ENCODE measurements around the gene CIDEB. TPM values are rescaled to one million over a fixed set of nuclear protein-coding genes. Genes with fewer than 3 reads are reported as not detected.

CIDEB gene
- total RNA-seq, 1 experiment from 2014 or later = not detected

DNA sequence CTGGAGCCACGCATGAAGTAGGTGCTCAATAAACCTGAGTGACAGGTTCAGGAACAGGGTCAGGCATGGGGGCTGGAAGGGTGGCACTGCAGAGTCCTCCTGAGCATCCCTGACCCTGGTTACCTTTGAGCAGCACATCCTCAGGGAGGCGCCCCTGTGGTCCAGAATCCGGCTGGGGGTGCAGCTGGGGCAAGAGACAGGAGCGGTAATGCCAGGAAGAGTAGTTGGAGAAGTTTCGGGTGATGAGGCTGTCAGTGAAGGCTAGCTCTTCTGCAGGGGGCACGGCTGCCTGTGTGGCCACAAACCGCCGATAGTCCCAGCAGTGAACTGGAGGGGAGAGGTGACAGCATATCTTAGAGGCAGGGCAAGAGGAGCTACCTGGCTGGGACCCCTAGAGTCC, 38.4 kb downstream of the CIDEB start:
- peaks cover 4% of the 10 kb centered on the region for H3K4me1 ChIP-seq (ENCODE audit: insufficient read depth, low read length, poor library complexity, severe bottlenecking)
- TF ChIP-seq, protein P1, sequence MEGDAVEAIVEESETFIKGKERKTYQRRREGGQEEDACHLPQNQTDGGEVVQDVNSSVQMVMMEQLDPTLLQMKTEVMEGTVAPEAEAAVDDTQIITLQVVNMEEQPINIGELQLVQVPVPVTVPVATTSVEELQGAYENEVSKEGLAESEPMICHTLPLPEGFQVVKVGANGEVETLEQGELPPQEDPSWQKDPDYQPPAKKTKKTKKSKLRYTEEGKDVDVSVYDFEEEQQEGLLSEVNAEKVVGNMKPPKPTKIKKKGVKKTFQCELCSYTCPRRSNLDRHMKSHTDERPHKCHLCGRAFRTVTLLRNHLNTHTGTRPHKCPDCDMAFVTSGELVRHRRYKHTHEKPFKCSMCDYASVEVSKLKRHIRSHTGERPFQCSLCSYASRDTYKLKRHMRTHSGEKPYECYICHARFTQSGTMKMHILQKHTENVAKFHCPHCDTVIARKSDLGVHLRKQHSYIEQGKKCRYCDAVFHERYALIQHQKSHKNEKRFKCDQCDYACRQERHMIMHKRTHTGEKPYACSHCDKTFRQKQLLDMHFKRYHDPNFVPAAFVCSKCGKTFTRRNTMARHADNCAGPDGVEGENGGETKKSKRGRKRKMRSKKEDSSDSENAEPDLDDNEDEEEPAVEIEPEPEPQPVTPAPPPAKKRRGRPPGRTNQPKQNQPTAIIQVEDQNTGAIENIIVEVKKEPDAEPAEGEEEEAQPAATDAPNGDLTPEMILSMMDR (conservative IDR thresholded peaks at IDR 0.05; ENCODE audit: low read depth, low read length) = no peak
- TF ChIP-seq EZH2 (IDR thresholded peaks at IDR 0.05; ENCODE audit: borderline replicate concordance, low read depth, low read length, poor library complexity, severe bottlenecking) = no peak
- H3K27me3 ChIP-seq (replicated peaks; ENCODE audit: insufficient read depth, low read depth, low read length, poor library complexity) = no peaks in the 10 kb centered on the region
- H3K36me3 ChIP-seq (ENCODE audit: insufficient read depth, low read length, poor library complexity, severe bottlenecking) = no peaks in the 10 kb centered on the region
- no peak overlapping the region for H3K27ac ChIP-seq (ENCODE audit: low read depth, low read length, poor library complexity, severe bottlenecking)
- POLR2A ChIA-PET (ENCODE audit: low non-redundant PET) = no interaction called here
- DNase-seq (ENCODE audit: low spot score) = no peak
- no TSS peak for BruUV-seq (replicated peaks)
- no peak overlapping the region for H3K4me3 ChIP-seq (ENCODE audit: low read depth, low read length, poor library complexity, severe bottlenecking)
- no peaks in the 10 kb centered on the region for H3K9me3 ChIP-seq (ENCODE audit: low read depth, low read length, poor library complexity, severe bottlenecking)
- intact Hi-C loops (cut with micrococcal nuclease; ENCODE audit: unreplicated experiment) = no loop called here
- CTCF ChIA-PET = interaction anchor here (0.9 kb wide), 1 partner anchor 39 kb away, joined by 4 read pairs; the partner anchor contains the start of gene CIDEB

DNA sequence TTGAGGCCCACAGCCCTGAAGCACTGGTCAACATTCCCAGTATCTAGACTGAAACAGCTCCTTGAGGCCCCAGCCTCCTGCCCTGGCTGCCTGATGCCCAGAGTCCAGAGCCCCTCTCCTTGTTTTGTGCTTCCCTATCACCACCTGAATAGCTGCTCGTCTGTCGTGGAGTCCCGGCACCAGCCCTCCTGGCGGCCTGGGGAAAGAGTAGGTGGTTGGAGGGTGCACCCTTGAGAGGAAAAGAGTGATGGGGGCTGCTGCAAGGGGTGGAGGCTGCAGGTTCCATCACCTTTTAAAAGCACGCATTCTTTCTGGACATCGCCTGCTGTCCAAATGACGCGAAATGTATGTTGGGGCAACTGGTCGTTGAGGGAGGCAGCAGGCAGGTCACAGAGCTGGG, 39.6 kb downstream of the CIDEB start:
- TF ChIP-seq, protein P1 (conservative IDR thresholded peaks at IDR 0.05; ENCODE audit: low read depth, low read length) = no peak
- TF ChIP-seq EZH2 (IDR thresholded peaks at IDR 0.05; ENCODE audit: borderline replicate concordance, low read depth, low read length, poor library complexity, severe bottlenecking) = no peak
- Histone ChIP-seq H3K36me3 (ENCODE audit: insufficient read depth, low read length, poor library complexity, severe bottlenecking) (no peaks in the 10 kb centered on the region), H3K27ac (ENCODE audit: low read depth, low read length, poor library complexity, severe bottlenecking) (no peak overlapping the region), H3K4me1 (ENCODE audit: insufficient read depth, low read length, poor library complexity, severe bottlenecking) (peaks cover 4% of the 10 kb centered on the region), H3K27me3 (replicated peaks; ENCODE audit: insufficient read depth, low read depth, low read length, poor library complexity) (no peaks in the 10 kb centered on the region), H3K4me3 (ENCODE audit: low read depth, low read length, poor library complexity, severe bottlenecking) (no peak overlapping the region), H3K9me3 (ENCODE audit: low read depth, low read length, poor library complexity, severe bottlenecking) (no peaks in the 10 kb centered on the region)
- BruUV-seq (replicated peaks) = no TSS peak
- ChIA-PET POLR2A (ENCODE audit: low non-redundant PET) (no interaction called here), CTCF (no interaction called here)
- DNase-seq (ENCODE audit: low spot score) = no peak
- intact Hi-C loops (cut with micrococcal nuclease; ENCODE audit: unreplicated experiment) = no loop called here

DNA sequence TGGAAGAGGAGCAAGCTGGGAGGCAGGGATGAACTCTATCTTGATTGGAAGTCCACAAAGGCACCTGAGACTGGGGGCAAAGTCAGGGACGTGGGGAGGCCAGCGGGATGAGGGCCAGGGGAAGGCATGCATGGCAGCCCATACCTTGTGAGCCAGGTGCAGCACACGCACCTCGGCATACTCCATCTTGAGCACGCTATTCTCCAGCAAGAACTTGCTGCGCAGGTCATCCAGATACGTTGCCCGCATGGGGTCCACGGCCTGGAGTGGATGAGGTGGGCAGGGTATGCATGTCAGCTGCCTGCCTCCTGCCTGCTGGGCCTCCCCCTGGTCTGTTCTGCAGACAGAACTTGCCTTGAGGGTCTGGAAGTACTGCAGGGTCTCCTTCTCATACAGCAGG, 40.3 kb downstream of the CIDEB start:
- CTCF ChIA-PET = no interaction called here
- H3K4me1 ChIP-seq (ENCODE audit: insufficient read depth, low read length, poor library complexity, severe bottlenecking) = peaks cover 4% of the 10 kb centered on the region
- BruUV-seq (replicated peaks) = no TSS peak
- intact Hi-C loops (cut with micrococcal nuclease; ENCODE audit: unreplicated experiment) = no loop called here
- H3K36me3 ChIP-seq (ENCODE audit: insufficient read depth, low read length, poor library complexity, severe bottlenecking) = no peaks in the 10 kb centered on the region
- DNase-seq (ENCODE audit: low spot score) = no peak
- POLR2A ChIA-PET (ENCODE audit: low non-redundant PET) = no interaction called here
- H3K4me3 ChIP-seq (ENCODE audit: low read depth, low read length, poor library complexity, severe bottlenecking) = no peak overlapping the region
- TF ChIP-seq, protein P1 (conservative IDR thresholded peaks at IDR 0.05; ENCODE audit: low read depth, low read length) = no peak
- no peak for TF ChIP-seq EZH2 (IDR thresholded peaks at IDR 0.05; ENCODE audit: borderline replicate concordance, low read depth, low read length, poor library complexity, severe bottlenecking)
- no peaks in the 10 kb centered on the region for H3K9me3 ChIP-seq (ENCODE audit: low read depth, low read length, poor library complexity, severe bottlenecking)
- no peaks in the 10 kb centered on the region for H3K27me3 ChIP-seq (replicated peaks; ENCODE audit: insufficient read depth, low read depth, low read length, poor library complexity)
- H3K27ac ChIP-seq (ENCODE audit: low read depth, low read length, poor library complexity, severe bottlenecking) = no peak overlapping the region

Measured in A673 (cell line).